Endothelial cell of umbilical vein (primary cell): ENCODE measurements around the gene VCPKMT. TPM values are rescaled to one million over a fixed set of nuclear protein-coding genes. Genes with fewer than 3 reads are reported as not detected.

Experiments used
- BruUV-seq: library from RNA; stranded (reverse); fragments of 400-500 nt; replicated peaks from 2 replicates; lab custom pipeline; 2021; lab: Mats Ljungman, UMichigan
- CTCF ChIA-PET: fragments of 300-600, 350-600 bp; sonication (Branson Sonifier 250); formaldehyde crosslinking; loops from one replicate; lab custom pipeline; 2021; ENCODE audit warnings: antibody characterized with exemption, inconsistent platforms; lab: Charles Lee
- POLR2A ChIA-PET: fragments of 300-600, 350-600 bp; sonication (Branson Sonifier 250); formaldehyde crosslinking; loops from one replicate; lab custom pipeline; 2021; ENCODE audit warnings: antibody characterized with exemption, inconsistent platforms; lab: Charles Lee
- DNase-seq: peaks from one replicate; pipeline ENCODE4 v3.0.0-alpha.2; 2011; ENCODE audit warnings: low read depth, low spot score
- FAIRE-seq: peaks from 2 replicates; lab custom pipeline; 2011; peaks lifted over from hg19 to GRCh38; lab: Jason Lieb, UNC
- H2AFZ ChIP-seq: 2 replicates; pipeline ENCODE4 v1.6.0; 2012; ENCODE audit warnings: low read depth, low read length, control low read depth, inconsistent platforms
- H3K27ac ChIP-seq: 2 replicates; pipeline ENCODE4 v1.5.1; 2011; ENCODE audit warnings: low read depth, mild to moderate bottlenecking, control low read depth, low read length, moderate library complexity; ENCODE audit not compliant: insufficient read depth
- H3K27me3 ChIP-seq, 2 experiments: 2 replicates each; pipeline versions ENCODE4 v1.6.0 to v1.6.1; 2011; ENCODE audit warnings: low read length in 2 of 2, mixed read lengths in 1 of 2; ENCODE audit not compliant: control insufficient read depth in 2 of 2, insufficient read depth in 2 of 2
- H3K36me3 ChIP-seq, 2 experiments: 2 replicates in 1 of 2; 3 replicates in 1 of 2; pipeline ENCODE4 v1.5.1; 2011; ENCODE audit warnings: low read length in 2 of 2, mild to moderate bottlenecking in 1 of 2, moderate library complexity in 1 of 2; ENCODE audit not compliant: control insufficient read depth in 2 of 2, insufficient read depth in 2 of 2; ENCODE audit errors: extremely low read depth in 1 of 2
- H3K4me1 ChIP-seq: 3 replicates; pipeline ENCODE4 v1.5.1; 2011; ENCODE audit warnings: mild to moderate bottlenecking, low read length; ENCODE audit not compliant: control insufficient read depth, insufficient read depth; ENCODE audit errors: extremely low read depth
- H3K4me2 ChIP-seq: 2 replicates; pipeline ENCODE4 v1.6.1; 2011; ENCODE audit warnings: low read length, control low read depth, mixed read lengths; ENCODE audit not compliant: insufficient read depth
- H3K4me3 ChIP-seq, 3 experiments: fragments of 200-600 bp in 1 of 3; sonication (generic), shearing (Covaris generic) in 1 of 3; replicated peaks in 1 of 3; 2 replicates each; pipeline ENCODE4 v1.5.1; 2011 to 2016; ENCODE audit warnings: control low read depth in 3 of 3, low read length in 3 of 3, mild to moderate bottlenecking in 2 of 3, inconsistent platforms in 1 of 3, low read depth in 1 of 3, moderate library complexity in 1 of 3; ENCODE audit not compliant: insufficient read depth in 1 of 3
- H3K79me2 ChIP-seq: 2 replicates; pipeline ENCODE4 v1.6.0; 2012; ENCODE audit warnings: low read length, inconsistent platforms; ENCODE audit not compliant: control insufficient read depth, insufficient read depth
- H3K9ac ChIP-seq: replicated peaks from 2 replicates; pipeline ENCODE3; 2011; ENCODE audit warnings: low read length, control low read depth; ENCODE audit not compliant: insufficient read depth; ENCODE audit errors: extremely low read depth
- H3K9me1 ChIP-seq: replicated peaks from 3 replicates; pipeline ENCODE4 v1.6.0; 2011; ENCODE audit warnings: mild to moderate bottlenecking, low read length; ENCODE audit not compliant: control insufficient read depth, insufficient read depth; ENCODE audit errors: extremely low read depth
- H3K9me3 ChIP-seq: replicated peaks from 2 replicates; pipeline ENCODE4 v1.5.1; 2012; ENCODE audit warnings: low read length, inconsistent platforms; ENCODE audit not compliant: control insufficient read depth, insufficient read depth
- H4K20me1 ChIP-seq: replicated peaks from 2 replicates; pipeline ENCODE3; 2011; ENCODE audit warnings: mild to moderate bottlenecking, low read length; ENCODE audit not compliant: control insufficient read depth, insufficient read depth; ENCODE audit errors: extremely low read depth
- CTCF ChIP-seq, 2 donors: IDR thresholded peaks; 1 replicate in 1 of 2; 2 replicates in 1 of 2; pipeline ENCODE4 v1.5.1; 2011; ENCODE audit warnings: low read length in 2 of 2, mild to moderate bottlenecking in 2 of 2, moderate library complexity in 2 of 2, control low read depth in 1 of 2, inconsistent platforms in 1 of 2, low read depth in 1 of 2; ENCODE audit not compliant: insufficient read depth in 1 of 2; ENCODE audit errors: extremely low read depth in 1 of 2
- EZH2 ChIP-seq: IDR thresholded peaks from 2 replicates; pipeline ENCODE4 v1.6.1; 2012; ENCODE audit warnings: borderline replicate concordance, low read depth, mild to moderate bottlenecking, moderate library complexity, low read length, inconsistent platforms; ENCODE audit not compliant: severe bottlenecking
- FOS ChIP-seq: IDR thresholded peaks from 2 replicates; pipeline ENCODE4 v1.6.1; 2011; ENCODE audit warnings: mild to moderate bottlenecking, low read length, moderate library complexity, borderline replicate concordance; ENCODE audit not compliant: insufficient read depth
- GATA2 ChIP-seq: IDR thresholded peaks from 2 replicates; pipeline ENCODE4 v1.7.0; 2011; ENCODE audit warnings: low read depth, mild to moderate bottlenecking, moderate library complexity, mixed read lengths, low read length; ENCODE audit not compliant: insufficient read length, insufficient read depth
- JUN ChIP-seq: IDR thresholded peaks from 2 replicates; pipeline ENCODE4 v1.6.1; 2011; ENCODE audit warnings: borderline replicate concordance, low read depth; ENCODE audit not compliant: insufficient read length, insufficient read depth
- MAX ChIP-seq: IDR thresholded peaks from 2 replicates; pipeline ENCODE4 v1.6.1; 2011; ENCODE audit not compliant: insufficient read depth, insufficient read length
- MYC ChIP-seq: IDR thresholded peaks from one replicate; pipeline ENCODE4 v1.6.1; 2011; ENCODE audit warnings: mild to moderate bottlenecking, low read depth, low read length
- POLR2A ChIP-seq: IDR thresholded peaks from 2 replicates; pipeline ENCODE4 v1.6.1; 2012; ENCODE audit warnings: low read depth, mild to moderate bottlenecking, control low read depth, low read length
- POLR2AphosphoS5 ChIP-seq: IDR thresholded peaks from 2 replicates; pipeline ENCODE4 v1.6.1; 2012; ENCODE audit warnings: low read depth, mild to moderate bottlenecking, control low read depth, low read length, moderate library complexity; ENCODE audit not compliant: insufficient read depth
- dilution Hi-C: fragments of 300-500 bp; cut with MboI; formaldehyde crosslinking; loops from one replicate; pipeline ENCODE4 v1.15.0; 2019; ENCODE audit warnings: low sequenced_read_pairs; ENCODE audit not compliant: extremely low pct_ligation_motif_present
- intact Hi-C: fragments of 100-400 bp; cut with micrococcal nuclease; formaldehyde crosslinking; loops from one replicate; pipeline ENCODE4 v1.10.0; 2022
- polyA plus RNA-seq, 4 experiments: library from polyadenylated mRNA; depleted of rRNA in 3 of 4; stranded (reverse) in 3 of 4; unstranded in 1 of 4; fragments of >200 nt; gene quantifications; 2 replicates each; pipeline versions ENCODE4 v1.2.1 to v1.2.3, GENCODE V29; 2011 to 2012; ENCODE audit warnings: missing spikeins in 1 of 4
- total RNA-seq: library from RNA; stranded (reverse); gene quantifications from 2 replicates; pipeline ENCODE4 v1.2.3, GENCODE V29; 2021

VCPKMT gene
- total and polyA plus RNA-seq, 2 donors (not counting 3 experiments of a cell fraction or from before 2014, with no cell fraction given), result 3.5 to 9.2 TPM

- intact Hi-C loops, result no loop called here
- CTCF ChIA-PET, result interaction anchor here (1.1 to 12.5 kb wide), 10 partner anchors 10 to 251 kb away, joined by 3 to 242 read pairs (median 6); partner anchors contain the start of genes ARF6 and NEMF
These were observed 12.8 kb downstream of the VCPKMT start for GRCh38 chr14:50103558-50103957.

More at GRCh38 chr14:50103558-50103957, 12.8 kb downstream of the VCPKMT start:
- Histone ChIP-seq H3K36me3 (peaks cover 2 to 11% of the 10 kb centered on the region in 2 experiments), H3K9ac (no peak overlapping the region), H4K20me1 (no peaks in the 10 kb centered on the region), H3K27me3 (no peaks in the 10 kb centered on the region), H3K27ac (no peak overlapping the region), H3K9me3 (no peaks in the 10 kb centered on the region), H3K79me2 (no peaks in the 10 kb centered on the region), H3K4me1 (no peaks in the 10 kb centered on the region), H3K4me3 (no peak overlapping the region), H3K4me2 (no peak overlapping the region), H3K9me1 (no peaks in the 10 kb centered on the region), H2AFZ (no peak overlapping the region)
- FAIRE-seq (no peak), DNase-seq (no peak)
- no peak for TF ChIP-seq MAX
- no peak for TF ChIP-seq GATA2
- no peak for TF ChIP-seq POLR2AphosphoS5
- TF ChIP-seq JUN, result no peak
- no peak for TF ChIP-seq MYC
- TF ChIP-seq POLR2A, result no peak
- TF ChIP-seq EZH2, result no peak
- TF ChIP-seq FOS, result no peak
- TF ChIP-seq CTCF (IDR thresholded peaks at IDR 0.05; ENCODE audit: extremely low read depth in 1 of 2, insufficient read depth in 1 of 2, low read depth in 1 of 2, low read length in 2 of 2), result no peak
- no TSS peak for BruUV-seq
- POLR2A ChIA-PET, result no interaction called here
- dilution Hi-C loops, result loop anchor here (10.0 kb wide), 1 partner anchor 239 kb away; no protein-coding TSS in a partner anchor
